Body of pancreas (tissue), 4 donors: ENCODE data around the gene TULP4. TPM values are rescaled to one million over a fixed set of nuclear protein-coding genes. Genes with fewer than 3 reads are reported as not detected.

Experiments
- ATAC-seq: fragments of 150-250 bp; one replicate; pipeline ENCODE4 v1.9.1; 2016
- DNase-seq, 4 donors: peaks; one replicate each; pipeline ENCODE4 v3.0.0-alpha.2; 2019
- H3K27ac ChIP-seq, 4 donors: fragments of 200-600 bp; sonication (generic); 1 replicate in 3 of 4; 2 replicates in 1 of 4; pipeline versions ENCODE4 v1.5.1 to v1.6.1; 2016 to 2019; ENCODE audit warnings: mild to moderate bottlenecking in 1 of 4, mixed read lengths in 1 of 4, moderate library complexity in 1 of 4
- H3K27me3 ChIP-seq, 2 donors: fragments of 200-600 bp; sonication (generic); one replicate each; pipeline ENCODE4 v1.6.0; 2016; ENCODE audit warnings: mild to moderate bottlenecking in 1 of 2
- H3K36me3 ChIP-seq, 2 donors: fragments of 200-600 bp; sonication (generic); replicated peaks in 1 of 2; 2 replicates each; pipeline ENCODE4 v1.5.1; 2016; ENCODE audit warnings: low read depth in 2 of 2; ENCODE audit not compliant: insufficient read depth in 1 of 2
- H3K4me1 ChIP-seq: fragments of 200-600 bp; sonication (generic); one replicate; pipeline ENCODE4 v1.6.0; 2016
- H3K4me3 ChIP-seq, 2 donors: fragments of 200-600 bp; sonication (generic); 1 replicate in 1 of 2; 2 replicates in 1 of 2; pipeline ENCODE4 v1.5.1; 2016 to 2019
- H3K9me3 ChIP-seq, 3 donors: fragments of 200-600 bp; sonication (generic); 1 replicate in 2 of 3; 2 replicates in 1 of 3; pipeline ENCODE4 v1.5.1; 2016
- CTCF ChIP-seq, 7 experiments: fragments of 450-650 bp in 4 of 7; fragments of 200-600 bp in 3 of 7; sonication (generic) in 3 of 7; IDR thresholded peaks; one replicate each; pipeline ENCODE4 v1.5.1; 2016 to 2019; ENCODE audit warnings: antibody characterized with exemption in 7 of 7
- POLR2A ChIP-seq, 3 donors: fragments of 450-650 bp; IDR thresholded peaks; one replicate each; pipeline ENCODE4 v1.6.1; 2016; ENCODE audit warnings: antibody characterized with exemption in 3 of 3, mild to moderate bottlenecking in 2 of 3
- WGBS, 2 donors: methylation state at CpG; one replicate each; pipeline ENCODE4 v1.1.5; 2017; 5-methylcytosine and 5-hydroxymethylcytosine counted together
- intact Hi-C: fragments of 100-400 bp; cut with DNase I; formaldehyde crosslinking; loops from one replicate; pipeline ENCODE4 v1.15.1; 2023
- total RNA-seq, 2 donors: library from RNA; depleted of rRNA; stranded (reverse); fragments of >200 nt; gene quantifications; one replicate each; pipeline ENCODE4 v1.1.0, GENCODE V29; 2016

TULP4 gene
- total RNA-seq, 2 donors from 2014 or later, result 81.2 to 92.3 TPM

DNA sequence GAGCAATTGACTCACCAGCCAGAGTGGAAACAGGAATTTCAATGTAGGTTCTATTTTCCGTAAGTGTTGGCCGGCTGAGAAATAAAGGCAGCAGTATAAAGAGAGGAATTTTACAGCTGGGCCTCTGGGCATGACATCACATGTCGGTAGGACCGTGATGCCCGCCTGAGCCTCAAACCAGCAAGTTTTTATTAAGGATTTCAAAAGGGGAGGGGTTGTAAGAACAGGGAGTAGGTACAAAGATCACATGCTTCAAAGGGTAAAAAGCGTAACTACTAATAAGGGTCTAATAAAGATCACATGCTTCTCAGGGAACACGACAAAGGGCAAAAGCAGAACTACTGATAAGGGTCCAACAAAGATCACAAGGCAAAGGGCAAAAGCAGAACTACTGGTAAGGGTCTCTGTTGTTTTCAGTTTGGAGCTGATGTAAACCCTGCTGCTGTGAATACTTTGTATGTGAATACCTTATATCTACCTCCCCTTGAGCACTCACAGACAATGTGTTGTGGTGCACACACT is 9.0 kb upstream of the TULP4 start:
- H3K9me3 ChIP-seq, result no peaks in the 10 kb centered on the region
- H3K36me3 ChIP-seq, result no peaks in the 10 kb centered on the region
- no peak for TF ChIP-seq POLR2A (IDR thresholded peaks at IDR 0.05)
- TF ChIP-seq CTCF (IDR thresholded peaks at IDR 0.05), result no peak
- DNase-seq, result no peak
- 73 to 77% methylated on average over 7 of the region's 7 CpGs for WGBS, 2 donors
- no peaks in the 10 kb centered on the region for H3K27me3 ChIP-seq
- no peak overlapping the region for H3K4me3 ChIP-seq
- intact Hi-C loops, result no loop called here
- H3K27ac ChIP-seq, result no peak overlapping the region
- no peak for ATAC-seq
- H3K4me1 ChIP-seq, result no peaks in the 10 kb centered on the region

- Histone ChIP-seq H3K9me3 (no peaks in the 10 kb centered on the region), H3K4me1 (no peaks in the 10 kb centered on the region), H3K27ac (no peak overlapping the region), H3K4me3 (no peak overlapping the region), H3K36me3 (no peaks in the 10 kb centered on the region), H3K27me3 (no peaks in the 10 kb centered on the region)
- ATAC-seq (no peak), DNase-seq (no peak)
- intact Hi-C loops, result no loop called here
- TF ChIP-seq CTCF (IDR thresholded peaks at IDR 0.05), result no peak
- TF ChIP-seq POLR2A (IDR thresholded peaks at IDR 0.05), result no peak
These were observed 8.0 kb upstream of the TULP4 start for GRCh38 chr6:158304254-158304653.

GRCh38 chr6:158309814-158310213 is 2.5 kb upstream of the TULP4 start:
- TF ChIP-seq CTCF (IDR thresholded peaks at IDR 0.05) (no peak), POLR2A (IDR thresholded peaks at IDR 0.05) (no peak)
- 100% methylated on average over 2 to 4 of the region's 5 CpGs for WGBS, 2 donors
- H3K4me1 ChIP-seq, result no peaks in the 10 kb centered on the region
- H3K27me3 ChIP-seq, result no peaks in the 10 kb centered on the region
- no peaks in the 10 kb centered on the region for H3K36me3 ChIP-seq
- no peak overlapping the region for H3K4me3 ChIP-seq
- no peaks in the 10 kb centered on the region for H3K9me3 ChIP-seq
- intact Hi-C loops, result no loop called here
- DNase-seq (no peak), ATAC-seq (no peak)
- no peak overlapping the region for H3K27ac ChIP-seq

DNA sequence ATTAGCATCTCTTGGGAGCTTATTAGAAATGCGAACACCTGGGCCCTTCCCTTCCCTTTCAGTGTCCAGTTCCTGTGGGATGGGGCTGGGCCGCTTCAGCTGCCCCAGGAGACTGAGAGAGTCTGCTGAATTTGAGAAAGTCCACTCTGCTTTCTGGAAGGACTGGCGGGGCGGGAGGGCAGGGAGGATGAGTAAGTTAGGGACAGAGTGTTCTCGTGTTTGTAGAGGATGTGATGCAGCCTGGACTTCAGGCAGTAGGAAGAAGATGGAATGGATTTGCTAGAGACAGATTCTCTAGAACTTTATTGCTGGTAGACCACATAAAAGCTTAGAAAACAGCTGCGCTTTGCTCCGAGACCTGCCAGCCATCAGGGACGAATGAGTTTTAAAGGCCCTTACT is 1.1 kb upstream of the TULP4 start:
- Histone ChIP-seq H3K27ac (no peak overlapping the region), H3K4me3 (no peak overlapping the region), H3K9me3 (no peaks in the 10 kb centered on the region), H3K4me1 (no peaks in the 10 kb centered on the region), H3K27me3 (no peaks in the 10 kb centered on the region), H3K36me3 (no peaks in the 10 kb centered on the region)
- WGBS, 2 donors, result 68 to 70% methylated on average over 8 of the region's 8 CpGs
- intact Hi-C loops, result no loop called here
- DNase-seq (no peak), ATAC-seq (no peak)
- TF ChIP-seq POLR2A (IDR thresholded peaks at IDR 0.05) (no peak), CTCF (IDR thresholded peaks at IDR 0.05) (no peak)

DNA sequence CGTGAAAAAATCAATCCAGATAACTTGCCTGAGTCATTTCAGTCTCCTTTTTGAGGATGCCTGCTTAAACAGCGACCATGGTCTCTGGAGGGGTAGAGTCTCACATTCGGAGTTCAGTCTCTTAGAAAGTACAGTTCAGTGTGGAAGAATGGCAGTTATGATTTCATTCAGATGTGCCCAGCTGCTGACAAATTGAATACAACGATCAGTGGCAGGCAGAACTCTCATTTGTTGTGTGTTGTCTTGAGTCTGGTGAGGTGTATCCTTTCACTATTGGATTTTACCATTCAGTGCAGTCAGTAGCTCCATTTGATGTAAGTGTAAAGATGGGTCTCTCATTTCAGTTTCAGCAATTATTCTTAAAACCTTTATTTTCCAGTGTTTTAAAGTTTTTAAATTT is 639 bp upstream of the TULP4 start:
- H3K27ac ChIP-seq, result no peak overlapping the region
- H3K27me3 ChIP-seq, result no peaks in the 10 kb centered on the region
- H3K9me3 ChIP-seq, result no peaks in the 10 kb centered on the region
- ATAC-seq (no peak), DNase-seq (no peak)
- WGBS, 2 donors, result 73 to 75% methylated on average over 4 of the region's 4 CpGs
- H3K36me3 ChIP-seq, result no peaks in the 10 kb centered on the region
- intact Hi-C loops, result no loop called here
- no peaks in the 10 kb centered on the region for H3K4me1 ChIP-seq
- TF ChIP-seq CTCF (IDR thresholded peaks at IDR 0.05) (no peak), POLR2A (IDR thresholded peaks at IDR 0.05) (no peak)
- H3K4me3 ChIP-seq, result no peak overlapping the region
